K562 (cell line): ENCODE results near the gene SLC6A13. TPM values are rescaled to one million over a fixed set of nuclear protein-coding genes. Genes with fewer than 3 reads are reported as not detected.
"Not testable (repeated sequence)": the region's sequence is repeated elsewhere in the genome, so short reads cannot be mapped to it uniquely, and the experiment has no call there.

ENCODE experiments used
- ATAC-seq: fragments of 200-7000 bp; cut with Tn5 transposase; 3 replicates; pipeline ENCODE4 v1.9.1; 2020; ENCODE audit warnings: moderate library complexity
- BruUV-seq: library from RNA; stranded (reverse); fragments of 400-500 nt; replicated peaks from 2 replicates; lab custom pipeline; 2021; lab: Mats Ljungman, UMichigan
- CTCF ChIA-PET: fragments of 300-600 bp; formaldehyde crosslinking; extraction: SDS; loops from one replicate; lab custom pipeline; 2021; ENCODE audit warnings: low intra/inter-chr PET ratio; lab: Yijun Ruan, JAX
- POLR2A ChIA-PET: fragments of 300-600, 350-650 bp; sonication (Branson Sonifier 250); formaldehyde crosslinking; extraction: SDS; loops from one replicate; lab custom pipeline; 2021; ENCODE audit warnings: antibody characterized with exemption, inconsistent platforms; lab: Yijun Ruan, JAX
- DNase-seq, 4 experiments: peaks; one replicate each; pipeline versions ENCODE4 v3.0.0 to v3.0.0-alpha.2; 2011 to 2018; ENCODE audit warnings: low spot score in 3 of 4, mixed read lengths in 3 of 4; ENCODE audit errors: extremely low read depth in 1 of 4
- FAIRE-seq: peaks from 2 replicates; lab custom pipeline; 2011; peaks lifted over from hg19 to GRCh38; lab: Jason Lieb, UNC
- H2AFZ ChIP-seq: 2 replicates; pipeline ENCODE4 v1.6.0; 2011; ENCODE audit warnings: low read depth, low read length, control low read depth, inconsistent platforms
- H3K27ac ChIP-seq: fragments of 200-600 bp; 3 replicates; pipeline ENCODE4 v1.8.0; 2011; ENCODE audit warnings: low read depth, mild to moderate bottlenecking, control low read depth, inconsistent platforms, low read length, moderate library complexity, mixed read lengths; ENCODE audit errors: extremely low read depth
- H3K27me3 ChIP-seq, 2 experiments: fragments of 300-600 bp in 1 of 2; 2 replicates in 1 of 2; 3 replicates in 1 of 2; pipeline versions ENCODE4 v1.6.0 to v1.8.0; 2011; ENCODE audit warnings: inconsistent platforms in 2 of 2, low read length in 2 of 2, mild to moderate bottlenecking in 1 of 2, mixed read lengths in 1 of 2, moderate library complexity in 1 of 2; ENCODE audit not compliant: control insufficient read depth in 2 of 2, insufficient read depth in 2 of 2
- H3K36me3 ChIP-seq: fragments of 300-600 bp; 3 replicates; pipeline ENCODE4 v1.8.0; 2011; ENCODE audit warnings: mild to moderate bottlenecking, low read length, inconsistent platforms; ENCODE audit not compliant: control insufficient read depth, insufficient read depth
- H3K4me1 ChIP-seq, 2 experiments: fragments of 200-600 bp in 1 of 2; replicated peaks in 1 of 2; 2 replicates in 1 of 2; 3 replicates in 1 of 2; pipeline versions ENCODE4 v1.5.1 to v1.8.0; 2011; ENCODE audit warnings: inconsistent platforms in 2 of 2, low read length in 2 of 2, mild to moderate bottlenecking in 1 of 2, mixed read lengths in 1 of 2, moderate library complexity in 1 of 2; ENCODE audit not compliant: control insufficient read depth in 2 of 2, insufficient read depth in 2 of 2
- H3K4me2 ChIP-seq: 2 replicates; pipeline ENCODE4 v1.6.1; 2011; ENCODE audit warnings: low read length, control low read depth, inconsistent platforms, mixed read lengths; ENCODE audit not compliant: insufficient read depth
- H3K4me3 ChIP-seq: fragments of 200-600 bp; sonication (generic), shearing (Covaris generic); 2 replicates; pipeline ENCODE4 v1.5.1; 2016; ENCODE audit warnings: control low read depth, inconsistent platforms
- H3K79me2 ChIP-seq: fragments of 200-600 bp; 3 replicates; pipeline ENCODE4 v1.8.0; 2011; ENCODE audit warnings: low read length, inconsistent platforms; ENCODE audit not compliant: control insufficient read depth, insufficient read depth
- H3K9ac ChIP-seq, 2 experiments: 2 replicates each; pipeline versions ENCODE4 v1.6.0 to v1.6.1; 2011; ENCODE audit warnings: low read depth in 2 of 2, low read length in 2 of 2, control low read depth in 1 of 2, inconsistent platforms in 1 of 2, mild to moderate bottlenecking in 1 of 2, mixed read lengths in 1 of 2; ENCODE audit not compliant: insufficient read depth in 1 of 2
- H3K9me1 ChIP-seq: one replicate; pipeline ENCODE4 v1.6.0; 2011; ENCODE audit warnings: inconsistent platforms, mild to moderate bottlenecking, low read length, moderate library complexity; ENCODE audit not compliant: control insufficient read depth, insufficient read depth
- H3K9me3 ChIP-seq: replicated peaks from 2 replicates; pipeline ENCODE4 v1.5.1; 2011; ENCODE audit warnings: low read depth, low read length, inconsistent platforms; ENCODE audit not compliant: control insufficient read depth, insufficient read depth
- H4K20me1 ChIP-seq: replicated peaks from 2 replicates; pipeline ENCODE4 v1.6.1; 2011; ENCODE audit warnings: low read length, inconsistent platforms, mixed read lengths; ENCODE audit not compliant: control insufficient read depth, insufficient read depth
- BACH1 ChIP-seq: fragments of 200-800 bp; sonication (Bioruptor generic); IDR thresholded peaks from 2 replicates; pipeline ENCODE4 v1.6.1; 2016; ENCODE audit warnings: missing genetic modification characterization, missing compliant biosample characterization
- CBX2 ChIP-seq: fragments of 200-600 bp; sonication (generic); IDR thresholded peaks from one replicate; pipeline ENCODE4 v1.6.1; 2012; ENCODE audit warnings: mild to moderate bottlenecking, low read length, inconsistent platforms; ENCODE audit not compliant: insufficient read depth, poor library complexity, severe bottlenecking
- PTTG1 ChIP-seq: fragments of 450-650 bp; IDR thresholded peaks from 2 replicates; pipeline ENCODE4 v1.6.1; 2016; ENCODE audit warnings: low read depth, mild to moderate bottlenecking, missing genetic modification characterization, missing compliant biosample characterization
- ZFPM2 ChIP-seq: fragments of 250-450 bp; sonication (Bioruptor Pico); IDR thresholded peaks from 2 replicates; pipeline ENCODE4 v1.5.1; 2022; ENCODE audit warnings: mild to moderate bottlenecking
- ZNF239 ChIP-seq: fragments of 250-450 bp; sonication (Bioruptor Pico); IDR thresholded peaks from 2 replicates; pipeline ENCODE4 v1.4.0; 2020; ENCODE audit warnings: mild to moderate bottlenecking
- ZNF707 ChIP-seq: fragments of 250-450 bp; sonication (Bioruptor Pico); conservative IDR thresholded peaks from 2 replicates; pipeline ENCODE4 v1.8.0; 2022; ENCODE audit warnings: inconsistent platforms, mild to moderate bottlenecking, moderate library complexity
- WGBS: fragments of 100-300 bp; shearing (Covaris generic); methylation state at CpG from one replicate; pipeline ENCODE4 v1.1.6; 2016; ENCODE audit warnings: low coverage, mixed read lengths; ENCODE audit not compliant: insufficient coverage; ENCODE audit errors: missing lambda C conversion rate; 5-methylcytosine and 5-hydroxymethylcytosine counted together
- in situ Hi-C: fragments of 300-500 bp; cut with MboI; formaldehyde crosslinking; loops from 4 replicates; pipeline ENCODE4 v1.15.0; 2018; ENCODE audit warnings: inconsistent platforms, mixed read lengths
- intact Hi-C: fragments of 100-400 bp; cut with micrococcal nuclease; formaldehyde crosslinking; loops from 2 replicates; pipeline ENCODE4 v1.14.2; 2022
- polyA plus RNA-seq, 8 experiments: library from polyadenylated mRNA; depleted of rRNA in 4 of 8; stranded (reverse) in 5 of 8; unstranded in 3 of 8; fragments of >200 nt; fragmentation: Nextera tagmentation in 2 of 8; fragmentation: Illumina TruSeq in 1 of 8; extraction: Ambion mirVana in 2 of 8; extraction: Trizol in 1 of 8; gene quantifications; 2 replicates each; pipeline versions ENCODE4 v1.2.1 to v1.2.3, GENCODE V29; 2011 to 2014; ENCODE audit warnings: inconsistent platforms in 1 of 8, missing spikeins in 1 of 8
- total RNA-seq, 7 experiments: library from RNA; depleted of rRNA in 6 of 7; stranded (reverse); fragments of >200 nt in 6 of 7; fragmentation: Illumina TruSeq in 2 of 7; extraction: Trizol in 2 of 7; gene quantifications; 2 replicates each; pipeline versions ENCODE4 v1.2.1 to v1.2.3, GENCODE V29; 2011 to 2021; ENCODE audit warnings: low replicate concordance in 1 of 7

The SLC6A13 gene
- total and polyA plus RNA-seq, 9 of the 15 experiments (the other 6 are each of a cell fraction or from before 2014, with no cell fraction given): 0.06 to 0.33 (median 0.22) TPM; not detected in 4

DNA sequence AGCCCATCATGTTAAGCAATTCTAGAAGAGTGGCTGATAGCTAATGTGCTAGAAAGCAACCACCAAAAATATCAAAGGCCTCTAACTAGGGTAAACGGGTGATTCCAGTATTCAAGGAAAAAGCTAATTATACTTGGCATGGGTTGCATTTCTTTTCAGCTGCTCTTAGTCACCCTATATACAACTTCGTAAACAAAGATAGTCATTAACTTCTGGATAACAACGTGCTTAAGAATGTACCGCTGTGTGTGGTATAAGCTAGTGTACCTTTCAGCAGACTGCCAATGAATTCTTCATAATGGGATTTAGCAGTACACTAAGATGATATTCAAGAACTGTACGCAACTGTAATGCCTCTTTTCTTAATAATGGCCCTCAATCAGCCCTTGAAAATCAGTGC is 42.2 kb upstream of the SLC6A13 start:
- ATAC-seq: no peak

DNA sequence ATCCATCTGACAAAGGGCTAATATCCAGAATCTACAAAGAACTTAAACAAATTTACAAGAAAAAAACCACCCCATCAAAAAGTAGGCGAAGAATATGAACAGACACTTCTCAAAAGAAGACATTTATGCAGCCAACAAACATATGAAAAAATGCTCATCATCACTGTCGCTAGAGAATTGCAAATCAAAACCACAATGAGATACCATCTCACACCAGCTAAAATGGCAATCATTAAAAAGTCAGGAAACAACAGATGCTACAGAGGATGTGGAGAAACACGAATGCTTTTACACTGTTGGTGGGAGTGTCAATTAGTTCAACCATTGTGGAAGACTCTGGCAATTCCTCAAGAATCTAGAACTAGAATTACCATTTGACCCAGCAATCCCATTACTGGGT is 40.1 kb upstream of the SLC6A13 start:
- in situ Hi-C loops, H2AFZ ChIP-seq, H3K9ac ChIP-seq, H4K20me1 ChIP-seq, CTCF ChIA-PET, H3K4me3 ChIP-seq, H3K27ac ChIP-seq, ATAC-seq, H3K4me2 ChIP-seq, H3K9me3 ChIP-seq, POLR2A ChIA-PET, H3K27me3 ChIP-seq, DNase-seq, H3K4me1 ChIP-seq, intact Hi-C loops, H3K9me1 ChIP-seq, H3K79me2 ChIP-seq, BruUV-seq, FAIRE-seq: not testable (repeated sequence)
- 52% methylated on average over 3 of the region's 3 CpGs for WGBS
- H3K36me3 ChIP-seq: peaks cover 23% of the 10 kb centered on the region

More for the DNA sequence above, 42.2 kb upstream of the SLC6A13 start:
- no TSS peak for BruUV-seq
- CTCF ChIA-PET: no interaction called here
- Histone ChIP-seq H3K9me1 (no peaks in the 10 kb centered on the region), H3K27me3 (no peaks in the 10 kb centered on the region), H3K9me3 (no peaks in the 10 kb centered on the region), H4K20me1 (no peaks in the 10 kb centered on the region), H3K4me1 (no peaks in the 10 kb centered on the region), H3K79me2 (no peaks in the 10 kb centered on the region; the same call in 2 of the 3 replicates), H3K27ac (no peak overlapping the region), H2AFZ (no peak overlapping the region), H3K4me2 (no peak overlapping the region), H3K9ac (no peak overlapping the region), H3K36me3 (peaks cover 42% of the 10 kb centered on the region), H3K4me3 (no peak overlapping the region)
- DNase-seq: no peak
- 89% methylated on average over 5 of the region's 5 CpGs for WGBS
- FAIRE-seq: no peak
- intact Hi-C loops (no loop called here), in situ Hi-C loops (no loop called here)
- POLR2A ChIA-PET: no interaction called here
- TF ChIP-seq ZNF239 (no peak), PTTG1 (tag) (no peak), CBX2 (no peak), ZFPM2 (no peak), BACH1 (tag) (no peak), ZNF707 (CRISPR knock-in tag) (no peak)

DNA sequence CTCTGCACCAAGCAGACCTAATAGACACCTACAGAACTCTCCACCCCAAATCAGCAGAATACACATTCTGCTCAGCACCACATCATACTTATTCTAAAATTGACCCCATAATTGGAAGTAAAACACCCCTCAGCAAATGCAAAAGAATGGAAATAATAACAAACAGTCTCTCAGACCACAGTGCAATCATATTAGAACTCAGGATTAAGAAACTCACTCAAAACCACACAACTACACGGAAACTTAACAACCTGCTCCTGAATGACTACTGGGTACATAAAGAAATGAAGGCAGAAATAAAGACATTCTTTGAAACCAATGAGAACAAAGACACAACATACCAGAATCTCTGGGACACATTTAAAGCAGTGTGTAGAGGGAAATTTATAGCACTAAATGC is 37.5 kb upstream of the SLC6A13 start:
- WGBS: 73% methylated on average over 1 of the region's 1 CpG
- intact Hi-C loops, H3K4me2 ChIP-seq, H3K9me1 ChIP-seq, H3K27me3 ChIP-seq, H3K79me2 ChIP-seq, H3K4me3 ChIP-seq, BruUV-seq, H3K27ac ChIP-seq, H3K4me1 ChIP-seq, H4K20me1 ChIP-seq, CTCF ChIA-PET, in situ Hi-C loops, H3K9me3 ChIP-seq, DNase-seq, FAIRE-seq, ATAC-seq, H2AFZ ChIP-seq, H3K9ac ChIP-seq, POLR2A ChIA-PET: not testable (repeated sequence)
- peaks cover 17% of the 10 kb centered on the region; the same call in 2 of the 3 replicates for H3K36me3 ChIP-seq
